OCI-LY3 (cell line): ENCODE results near the gene NDRG2.
"Not testable (repeated sequence)": the region's sequence is repeated elsewhere in the genome, so short reads cannot be mapped to it uniquely, and the experiment has no call there.

Experiments
- H2AFZ ChIP-seq: fragments of 200-600, 300-600 bp; shearing (Covaris generic); 2 replicates; pipeline ENCODE4 v1.6.0; 2014; ENCODE audit warnings: antibody characterized with exemption, low read depth, low read length
- H3K27ac ChIP-seq: fragments of 200-600, 300-600 bp; sonication (generic); 2 replicates; pipeline ENCODE4 v1.5.1; 2014; ENCODE audit warnings: mild to moderate bottlenecking, low read length, moderate library complexity, mixed read lengths
- H3K27me3 ChIP-seq: fragments of 200-600, 300-600 bp; sonication (generic); 2 replicates; pipeline ENCODE4 v1.6.1; 2014; ENCODE audit warnings: low read depth, low read length, mixed read lengths
- H3K36me3 ChIP-seq: fragments of 200-600, 300-600 bp; sonication (generic); replicated peaks from 2 replicates; pipeline ENCODE3; 2014; ENCODE audit warnings: low read depth, low read length, mixed read lengths
- H3K4me1 ChIP-seq: fragments of 300-600, 200-600 bp; sonication (generic); 2 replicates; pipeline ENCODE4 v1.6.1; 2014; ENCODE audit warnings: low read length, mixed read lengths
- H3K4me2 ChIP-seq: fragments of 200-600, 300-600 bp; sonication (generic); 2 replicates; pipeline ENCODE4 v1.6.1; 2014; ENCODE audit warnings: low read length, mixed read lengths
- H3K4me3 ChIP-seq: fragments of 300-600, 200-600 bp; sonication (generic); 2 replicates; pipeline ENCODE4 v1.5.1; 2014; ENCODE audit warnings: antibody characterized with exemption, mild to moderate bottlenecking, low read length, moderate library complexity
- H3K79me2 ChIP-seq: fragments of 300-600, 200-600 bp; shearing (Covaris generic); 2 replicates; pipeline ENCODE4 v1.6.1; 2014; ENCODE audit warnings: mild to moderate bottlenecking, low read length, mixed read lengths
- H3K9ac ChIP-seq: fragments of 300-600, 200-600 bp; shearing (Covaris generic); 2 replicates; pipeline ENCODE4 v1.6.0; 2014; ENCODE audit warnings: mild to moderate bottlenecking, low read length, moderate library complexity
- H3K9me3 ChIP-seq: fragments of 200-600, 300-600 bp; shearing (Covaris generic); 2 replicates; pipeline ENCODE4 v1.6.1; 2014; ENCODE audit warnings: low read length, mixed read lengths; ENCODE audit not compliant: insufficient read depth
- H4K20me1 ChIP-seq: fragments of 200-600, 300-600 bp; sonication (generic); 2 replicates; pipeline ENCODE4 v1.6.1; 2016; ENCODE audit warnings: low read length, mixed read lengths; ENCODE audit not compliant: insufficient read depth
- EZH2phosphoT487 ChIP-seq: fragments of 200-600 bp; shearing (Covaris generic); IDR thresholded peaks from 2 replicates; pipeline ENCODE4 v1.6.1; 2018; ENCODE audit warnings: antibody characterized with exemption, mixed run types, low read depth
- TF ChIP-seq, protein P1 (sequence below): fragments of 200-600, 300-600 bp; sonication (generic); IDR thresholded peaks from 2 replicates; pipeline ENCODE4 v1.5.1; 2014; ENCODE audit warnings: antibody characterized with exemption, low read length, low read depth

The NDRG2 gene

DNA sequence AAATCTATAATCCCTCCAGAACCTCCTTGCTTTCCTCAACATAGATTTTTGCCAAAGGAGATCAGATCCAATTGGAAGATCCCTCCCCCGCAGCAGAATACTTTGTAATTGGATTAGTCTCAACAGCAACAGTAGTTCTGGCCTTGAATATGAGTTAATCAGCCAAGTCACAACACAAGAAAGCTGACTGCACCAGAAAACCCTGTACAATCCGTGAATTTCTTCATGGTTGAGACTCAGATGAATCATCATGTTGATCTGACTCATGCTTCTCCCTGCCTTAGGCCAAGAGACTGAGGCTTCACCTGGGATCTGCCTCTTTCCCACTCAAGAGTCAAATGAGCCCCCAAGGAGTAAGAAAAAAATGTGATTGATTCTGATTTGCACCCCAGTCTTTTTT is 38.0 kb downstream of the NDRG2 start:
- H3K36me3 ChIP-seq, result peaks cover 5% of the 10 kb centered on the region
- peaks cover 13% of the 10 kb centered on the region for H3K4me1 ChIP-seq
- H3K79me2 ChIP-seq, result peaks cover 20% of the 10 kb centered on the region
- no peaks in the 10 kb centered on the region for H4K20me1 ChIP-seq
- no peak for TF ChIP-seq EZH2phosphoT487
- TF ChIP-seq, protein P1, sequence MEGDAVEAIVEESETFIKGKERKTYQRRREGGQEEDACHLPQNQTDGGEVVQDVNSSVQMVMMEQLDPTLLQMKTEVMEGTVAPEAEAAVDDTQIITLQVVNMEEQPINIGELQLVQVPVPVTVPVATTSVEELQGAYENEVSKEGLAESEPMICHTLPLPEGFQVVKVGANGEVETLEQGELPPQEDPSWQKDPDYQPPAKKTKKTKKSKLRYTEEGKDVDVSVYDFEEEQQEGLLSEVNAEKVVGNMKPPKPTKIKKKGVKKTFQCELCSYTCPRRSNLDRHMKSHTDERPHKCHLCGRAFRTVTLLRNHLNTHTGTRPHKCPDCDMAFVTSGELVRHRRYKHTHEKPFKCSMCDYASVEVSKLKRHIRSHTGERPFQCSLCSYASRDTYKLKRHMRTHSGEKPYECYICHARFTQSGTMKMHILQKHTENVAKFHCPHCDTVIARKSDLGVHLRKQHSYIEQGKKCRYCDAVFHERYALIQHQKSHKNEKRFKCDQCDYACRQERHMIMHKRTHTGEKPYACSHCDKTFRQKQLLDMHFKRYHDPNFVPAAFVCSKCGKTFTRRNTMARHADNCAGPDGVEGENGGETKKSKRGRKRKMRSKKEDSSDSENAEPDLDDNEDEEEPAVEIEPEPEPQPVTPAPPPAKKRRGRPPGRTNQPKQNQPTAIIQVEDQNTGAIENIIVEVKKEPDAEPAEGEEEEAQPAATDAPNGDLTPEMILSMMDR, result no peak
- no peak overlapping the region for H3K27ac ChIP-seq
- peaks cover 6% of the 10 kb centered on the region; the same call in 1 of the 2 replicates for H3K27me3 ChIP-seq
- H3K4me3 ChIP-seq, result no peak overlapping the region
- H3K9ac ChIP-seq, result no peak overlapping the region
- H3K9me3 ChIP-seq, result no peaks in the 10 kb centered on the region
- H3K4me2 ChIP-seq, result no peak overlapping the region
- no peak overlapping the region for H2AFZ ChIP-seq

GRCh38 chr14:20985650-20986049 is 39.2 kb downstream of the NDRG2 start:
- H3K27me3 ChIP-seq, H3K4me3 ChIP-seq, H3K79me2 ChIP-seq, H2AFZ ChIP-seq, H3K36me3 ChIP-seq, H3K9me3 ChIP-seq, H3K27ac ChIP-seq, H3K4me2 ChIP-seq, H4K20me1 ChIP-seq, H3K4me1 ChIP-seq, H3K9ac ChIP-seq: not testable (repeated sequence)

DNA sequence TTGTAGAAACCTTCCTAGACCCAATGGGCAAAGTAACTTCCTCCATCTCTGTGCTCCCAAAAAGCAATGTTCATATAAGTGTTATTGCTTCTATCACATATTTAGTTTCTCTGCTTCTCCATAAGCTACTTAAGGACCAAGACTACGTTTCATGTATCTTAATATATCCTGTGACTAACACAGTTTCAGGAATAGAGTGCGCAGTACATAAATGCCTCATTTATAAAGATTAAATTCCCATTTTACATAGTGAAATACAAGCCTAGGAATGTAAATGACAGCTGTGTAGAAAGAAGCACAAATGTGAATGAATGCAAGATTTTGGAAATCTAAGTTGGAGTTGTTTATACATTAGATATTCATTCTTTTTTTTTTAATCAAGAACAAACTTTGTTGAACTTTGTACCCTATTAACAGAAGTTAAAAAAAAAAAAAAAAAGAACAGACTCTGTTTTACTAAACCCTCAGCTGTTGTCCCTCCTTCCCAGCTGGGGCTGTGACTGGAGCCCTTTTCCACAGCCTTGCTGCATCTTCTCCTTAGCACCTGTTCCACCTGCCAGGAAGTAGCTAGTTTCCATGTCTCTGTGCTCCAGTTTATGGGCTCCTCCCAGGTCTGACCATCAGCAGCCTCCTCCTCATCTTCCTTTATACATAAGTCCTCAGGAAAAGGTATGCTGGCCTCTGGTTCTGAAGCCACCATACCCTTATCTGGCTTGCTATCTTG is 42.1 kb downstream of the NDRG2 start:
- H3K79me2 ChIP-seq, result no peaks in the 10 kb centered on the region
- H3K4me3 ChIP-seq, result no peak overlapping the region
- no peaks in the 10 kb centered on the region for H3K36me3 ChIP-seq
- no peaks in the 10 kb centered on the region; the same call in 1 of the 2 replicates for H3K4me1 ChIP-seq
- TF ChIP-seq EZH2phosphoT487, result no peak
- TF ChIP-seq, protein P1, result no peak
- peaks cover 6% of the 10 kb centered on the region for H3K27me3 ChIP-seq
- H3K9ac ChIP-seq, result no peak overlapping the region
- H3K4me2 ChIP-seq, result no peak overlapping the region
- no peaks in the 10 kb centered on the region for H4K20me1 ChIP-seq
- no peaks in the 10 kb centered on the region for H3K9me3 ChIP-seq
- no peak overlapping the region for H2AFZ ChIP-seq
- no peak overlapping the region for H3K27ac ChIP-seq

DNA sequence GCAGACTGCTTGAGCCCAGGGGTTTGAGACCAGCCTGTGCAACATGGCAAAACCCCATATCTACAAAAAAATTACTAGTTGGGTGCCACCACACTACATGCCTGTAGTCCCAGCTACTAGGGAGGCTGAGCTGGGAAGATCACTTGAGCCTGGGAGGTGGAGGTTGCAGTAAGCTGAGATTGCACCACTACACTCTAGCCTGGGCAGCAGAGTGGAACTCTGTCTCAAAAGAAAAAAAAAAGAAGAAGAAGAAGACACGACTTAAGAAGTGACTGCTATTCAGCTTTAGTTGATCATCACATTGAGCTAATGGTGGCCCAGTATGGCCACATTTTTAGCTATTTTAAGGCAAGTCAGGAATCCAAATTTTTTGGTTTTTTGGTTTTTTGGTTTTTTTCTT is 44.0 kb downstream of the NDRG2 start:
- peaks cover 6% of the 10 kb centered on the region for H3K27me3 ChIP-seq
- no peaks in the 10 kb centered on the region for H4K20me1 ChIP-seq
- no peaks in the 10 kb centered on the region for H3K9me3 ChIP-seq
- no peak overlapping the region for H3K27ac ChIP-seq
- H3K36me3 ChIP-seq, result no peaks in the 10 kb centered on the region
- H3K9ac ChIP-seq, result no peak overlapping the region
- H3K4me2 ChIP-seq, result no peak overlapping the region
- no peak overlapping the region for H2AFZ ChIP-seq
- no peaks in the 10 kb centered on the region for H3K4me1 ChIP-seq
- TF ChIP-seq, protein P1, result no peak
- no peaks in the 10 kb centered on the region for H3K79me2 ChIP-seq
- H3K4me3 ChIP-seq, result no peak overlapping the region
